Esophagus squamous epithelium (tissue), 4 donors: ENCODE measurements around the gene GPC5.

Source experiments
- CTCF ChIP-seq, 6 experiments: fragments of 450-650 bp in 4 of 6; fragments of 200-600 bp in 2 of 6; sonication (generic) in 2 of 6; IDR thresholded peaks; one replicate each; pipeline ENCODE4 v1.5.1; 2016 to 2019; ENCODE audit warnings: antibody characterized with exemption in 6 of 6, mild to moderate bottlenecking in 4 of 6, moderate library complexity in 4 of 6
- POLR2A ChIP-seq, 4 donors: fragments of 450-650 bp; IDR thresholded peaks; one replicate each; pipeline ENCODE4 v1.6.1; 2017; ENCODE audit warnings: antibody characterized with exemption in 4 of 4, mild to moderate bottlenecking in 4 of 4, moderate library complexity in 3 of 4

GRCh38 chr13:91576590-91576989 lies 178.2 kb downstream of the GPC5 start:
- TF ChIP-seq CTCF (IDR thresholded peaks at IDR 0.05) (no peak), POLR2A (IDR thresholded peaks at IDR 0.05) (no peak)
